ENCODE measurements around the gene GZMB. TPM values are rescaled to one million over a fixed set of nuclear protein-coding genes. Genes with fewer than 3 reads are reported as not detected.

The GZMB gene
- total and polyA plus RNA-seq, 2 of the 13 experiments (the other 11 are each of a cell fraction or from before 2014, with no cell fraction given): 0.12 TPM; not detected in 1

DNA sequence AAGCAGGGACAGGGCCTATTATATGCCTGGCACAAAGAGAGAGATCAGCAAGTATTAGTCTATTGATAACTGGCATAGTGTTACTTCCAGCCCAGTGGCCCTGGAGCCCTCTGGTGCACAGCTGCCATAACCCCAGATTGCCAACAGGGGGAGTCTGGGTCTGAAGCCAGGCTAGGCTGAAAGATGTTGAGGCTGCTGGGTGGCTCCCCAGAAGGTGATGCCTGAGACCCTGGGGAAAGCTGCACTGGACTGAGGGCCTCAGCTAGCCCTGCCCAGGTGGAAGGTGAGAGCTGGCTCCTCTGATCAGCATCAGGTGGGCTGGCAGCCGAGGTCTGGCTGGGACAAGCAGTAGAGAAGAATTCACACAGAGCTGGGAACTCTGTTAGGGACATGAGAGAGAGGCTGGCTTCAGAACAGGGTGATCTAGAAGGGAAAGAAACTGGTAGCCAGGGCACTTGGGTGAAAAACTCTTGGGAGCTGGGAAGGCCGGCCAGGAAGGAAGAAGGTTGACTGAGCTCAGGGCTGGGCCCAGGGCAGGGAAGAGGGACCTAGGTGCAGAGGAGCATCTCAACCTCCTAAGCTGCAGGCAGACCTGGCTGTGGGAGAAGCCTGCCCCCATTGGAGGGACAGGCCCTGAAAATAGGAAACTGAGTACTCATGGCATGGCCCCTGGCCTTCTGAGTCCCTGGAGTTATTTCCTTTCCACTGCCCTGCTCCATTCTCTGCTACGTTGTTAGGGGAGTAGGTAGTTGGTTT is 28.4 kb downstream of the GZMB start (continued):
- TF ChIP-seq, protein P1, sequence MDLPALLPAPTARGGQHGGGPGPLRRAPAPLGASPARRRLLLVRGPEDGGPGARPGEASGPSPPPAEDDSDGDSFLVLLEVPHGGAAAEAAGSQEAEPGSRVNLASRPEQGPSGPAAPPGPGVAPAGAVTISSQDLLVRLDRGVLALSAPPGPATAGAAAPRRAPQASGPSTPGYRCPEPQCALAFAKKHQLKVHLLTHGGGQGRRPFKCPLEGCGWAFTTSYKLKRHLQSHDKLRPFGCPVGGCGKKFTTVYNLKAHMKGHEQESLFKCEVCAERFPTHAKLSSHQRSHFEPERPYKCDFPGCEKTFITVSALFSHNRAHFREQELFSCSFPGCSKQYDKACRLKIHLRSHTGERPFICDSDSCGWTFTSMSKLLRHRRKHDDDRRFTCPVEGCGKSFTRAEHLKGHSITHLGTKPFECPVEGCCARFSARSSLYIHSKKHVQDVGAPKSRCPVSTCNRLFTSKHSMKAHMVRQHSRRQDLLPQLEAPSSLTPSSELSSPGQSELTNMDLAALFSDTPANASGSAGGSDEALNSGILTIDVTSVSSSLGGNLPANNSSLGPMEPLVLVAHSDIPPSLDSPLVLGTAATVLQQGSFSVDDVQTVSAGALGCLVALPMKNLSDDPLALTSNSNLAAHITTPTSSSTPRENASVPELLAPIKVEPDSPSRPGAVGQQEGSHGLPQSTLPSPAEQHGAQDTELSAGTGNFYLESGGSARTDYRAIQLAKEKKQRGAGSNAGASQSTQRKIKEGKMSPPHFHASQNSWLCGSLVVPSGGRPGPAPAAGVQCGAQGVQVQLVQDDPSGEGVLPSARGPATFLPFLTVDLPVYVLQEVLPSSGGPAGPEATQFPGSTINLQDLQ (CRISPR knock-in tag; IDR thresholded peaks at IDR 0.05): peak; percentile 39; the same call in 1 of the 2 replicates
- TF ChIP-seq ZNF768 (CRISPR knock-in tag; IDR thresholded peaks at IDR 0.05) (peak; percentile 30; the same call in 1 of the 2 replicates), ZNF619 (CRISPR knock-in tag; IDR thresholded peaks at IDR 0.05) (no peak), ZNF3 (CRISPR knock-in tag; IDR thresholded peaks at IDR 0.05) (no peak), ZSCAN25 (CRISPR knock-in tag; IDR thresholded peaks at IDR 0.05) (no peak), ZNF430 (CRISPR knock-in tag; IDR thresholded peaks at IDR 0.05) (no peak), ARNT2 (CRISPR knock-in tag; IDR thresholded peaks at IDR 0.05; ENCODE audit: low read depth) (no peak), ZFP41 (CRISPR knock-in tag; IDR thresholded peaks at IDR 0.05; ENCODE audit: borderline replicate concordance) (no peak), KLF13 (CRISPR knock-in tag; IDR thresholded peaks at IDR 0.05) (no peak), SNRNP70 (IDR thresholded peaks at IDR 0.05; ENCODE audit: low read depth, low read length) (no peak), MBD4 (IDR thresholded peaks at IDR 0.05; ENCODE audit: borderline replicate concordance, low read length) (no peak), ZNF891 (CRISPR knock-in tag; IDR thresholded peaks at IDR 0.05) (peak; percentile 76; the same call in 1 of the 2 replicates), ZNF567 (CRISPR knock-in tag; IDR thresholded peaks at IDR 0.05; ENCODE audit: borderline replicate concordance) (0 out of 2 replicates have a peak, but pooled peaks have one; percentile 54), ZNF883 (CRISPR knock-in tag; IDR thresholded peaks at IDR 0.05; ENCODE audit: not compliant biosample characterization) (peak; percentile 55), CEBPB (IDR thresholded peaks at IDR 0.05; ENCODE audit: borderline replicate concordance, low read depth, low read length) (no peak), NCOR1 (IDR thresholded peaks at IDR 0.05; ENCODE audit: borderline replicate concordance, low read length) (no peak), GATAD2A (CRISPR knock-in tag; IDR thresholded peaks at IDR 0.05) (no peak)
- TF ChIP-seq, protein P2, sequence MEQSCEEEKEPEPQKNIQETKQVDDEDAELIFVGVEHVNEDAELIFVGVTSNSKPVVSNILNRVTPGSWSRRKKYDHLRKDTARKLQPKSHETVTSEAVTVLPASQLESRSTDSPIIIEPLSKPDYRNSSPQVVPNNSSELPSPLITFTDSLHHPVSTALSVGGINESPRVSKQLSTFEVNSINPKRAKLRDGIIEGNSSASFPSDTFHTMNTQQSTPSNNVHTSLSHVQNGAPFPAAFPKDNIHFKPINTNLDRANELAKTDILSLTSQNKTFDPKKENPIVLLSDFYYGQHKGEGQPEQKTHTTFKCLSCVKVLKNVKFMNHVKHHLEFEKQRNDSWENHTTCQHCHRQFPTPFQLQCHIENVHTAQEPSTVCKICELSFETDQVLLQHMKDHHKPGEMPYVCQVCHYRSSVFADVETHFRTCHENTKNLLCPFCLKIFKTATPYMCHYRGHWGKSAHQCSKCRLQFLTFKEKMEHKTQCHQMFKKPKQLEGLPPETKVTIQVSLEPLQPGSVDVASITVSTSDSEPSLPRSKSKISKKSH (CRISPR knock-in tag; IDR thresholded peaks at IDR 0.05; ENCODE audit: borderline replicate concordance): peak; percentile 94
- TF ChIP-seq, protein P3, sequence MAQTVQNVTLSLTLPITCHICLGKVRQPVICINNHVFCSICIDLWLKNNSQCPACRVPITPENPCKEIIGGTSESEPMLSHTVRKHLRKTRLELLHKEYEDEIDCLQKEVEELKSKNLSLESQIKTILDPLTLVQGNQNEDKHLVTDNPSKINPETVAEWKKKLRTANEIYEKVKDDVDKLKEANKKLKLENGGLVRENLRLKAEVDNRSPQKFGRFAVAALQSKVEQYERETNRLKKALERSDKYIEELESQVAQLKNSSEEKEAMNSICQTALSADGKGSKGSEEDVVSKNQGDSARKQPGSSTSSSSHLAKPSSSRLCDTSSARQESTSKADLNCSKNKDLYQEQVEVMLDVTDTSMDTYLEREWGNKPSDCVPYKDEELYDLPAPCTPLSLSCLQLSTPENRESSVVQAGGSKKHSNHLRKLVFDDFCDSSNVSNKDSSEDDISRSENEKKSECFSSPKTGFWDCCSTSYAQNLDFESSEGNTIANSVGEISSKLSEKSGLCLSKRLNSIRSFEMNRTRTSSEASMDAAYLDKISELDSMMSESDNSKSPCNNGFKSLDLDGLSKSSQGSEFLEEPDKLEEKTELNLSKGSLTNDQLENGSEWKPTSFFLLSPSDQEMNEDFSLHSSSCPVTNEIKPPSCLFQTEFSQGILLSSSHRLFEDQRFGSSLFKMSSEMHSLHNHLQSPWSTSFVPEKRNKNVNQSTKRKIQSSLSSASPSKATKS (CRISPR knock-in tag; IDR thresholded peaks at IDR 0.05): no peak
- TF ChIP-seq, protein P4, sequence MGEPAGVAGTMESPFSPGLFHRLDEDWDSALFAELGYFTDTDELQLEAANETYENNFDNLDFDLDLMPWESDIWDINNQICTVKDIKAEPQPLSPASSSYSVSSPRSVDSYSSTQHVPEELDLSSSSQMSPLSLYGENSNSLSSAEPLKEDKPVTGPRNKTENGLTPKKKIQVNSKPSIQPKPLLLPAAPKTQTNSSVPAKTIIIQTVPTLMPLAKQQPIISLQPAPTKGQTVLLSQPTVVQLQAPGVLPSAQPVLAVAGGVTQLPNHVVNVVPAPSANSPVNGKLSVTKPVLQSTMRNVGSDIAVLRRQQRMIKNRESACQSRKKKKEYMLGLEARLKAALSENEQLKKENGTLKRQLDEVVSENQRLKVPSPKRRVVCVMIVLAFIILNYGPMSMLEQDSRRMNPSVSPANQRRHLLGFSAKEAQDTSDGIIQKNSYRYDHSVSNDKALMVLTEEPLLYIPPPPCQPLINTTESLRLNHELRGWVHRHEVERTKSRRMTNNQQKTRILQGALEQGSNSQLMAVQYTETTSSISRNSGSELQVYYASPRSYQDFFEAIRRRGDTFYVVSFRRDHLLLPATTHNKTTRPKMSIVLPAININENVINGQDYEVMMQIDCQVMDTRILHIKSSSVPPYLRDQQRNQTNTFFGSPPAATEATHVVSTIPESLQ (CRISPR knock-in tag; conservative IDR thresholded peaks at IDR 0.05): no peak
